ENCODE results near the gene BEAN1.
"Not testable (repeated sequence)": the region's sequence is repeated elsewhere in the genome, so short reads cannot be mapped to it uniquely, and the experiment has no call there.

Gene BEAN1

DNA sequence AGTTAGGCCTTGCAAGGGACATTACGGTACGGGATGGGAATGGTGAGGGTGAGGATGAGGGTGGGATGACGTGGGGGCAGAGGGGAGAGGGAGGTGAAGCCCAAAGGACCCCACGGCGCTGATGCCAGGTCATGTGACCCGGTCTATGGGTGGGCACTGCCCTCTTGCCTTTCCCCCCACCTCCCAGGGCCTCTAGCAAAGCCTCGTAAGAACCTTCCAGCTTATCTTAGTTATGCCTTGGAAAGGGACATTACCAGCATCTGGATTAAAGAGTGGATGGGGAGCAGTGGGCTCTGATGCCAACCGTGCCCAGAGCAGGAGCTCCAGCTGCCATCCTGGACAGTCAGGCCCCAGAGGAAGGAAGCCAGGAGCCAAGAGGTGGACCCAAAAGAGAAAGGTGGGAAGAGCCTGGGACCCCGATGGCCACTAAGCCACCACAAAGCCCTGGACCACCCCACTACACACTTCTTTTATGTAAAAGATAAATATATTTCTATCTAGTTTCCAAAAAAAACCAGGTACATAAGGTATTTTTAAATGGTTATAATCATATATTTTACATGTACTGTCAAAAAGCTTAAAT is 81.9 kb downstream of the BEAN1 start:
- FAIRE-seq (no peak), DNase-seq (ENCODE audit: insufficient read length, low spot score) (no peak)
- TF ChIP-seq POLR2A (IDR thresholded peaks at IDR 0.05; ENCODE audit: low read depth, low read length), result no peak

DNA sequence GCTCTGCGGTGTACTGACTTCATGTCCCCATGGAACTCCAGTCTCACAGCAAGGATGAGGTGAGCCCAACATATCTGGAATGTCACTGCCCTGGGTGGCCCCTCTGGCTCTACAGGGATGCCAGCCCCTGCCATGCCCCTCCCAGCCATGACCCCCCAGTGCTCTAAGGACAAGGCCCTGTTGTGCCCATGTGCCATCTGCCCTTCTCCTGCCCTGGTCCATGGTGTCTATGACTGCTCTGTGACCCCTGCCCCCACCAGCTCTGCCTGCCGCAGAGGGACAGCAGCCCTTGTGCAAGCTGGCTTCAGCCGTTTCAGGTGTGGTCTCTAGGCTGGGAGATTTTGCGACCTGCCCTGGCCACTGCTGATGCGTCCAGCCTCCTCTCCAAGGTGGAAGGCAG is 82.5 kb downstream of the BEAN1 start:
- TF ChIP-seq POLR2A (IDR thresholded peaks at IDR 0.05; ENCODE audit: low read depth, low read length), result no peak
- no peak for DNase-seq (ENCODE audit: insufficient read length, low spot score)
- FAIRE-seq, result no peak

DNA sequence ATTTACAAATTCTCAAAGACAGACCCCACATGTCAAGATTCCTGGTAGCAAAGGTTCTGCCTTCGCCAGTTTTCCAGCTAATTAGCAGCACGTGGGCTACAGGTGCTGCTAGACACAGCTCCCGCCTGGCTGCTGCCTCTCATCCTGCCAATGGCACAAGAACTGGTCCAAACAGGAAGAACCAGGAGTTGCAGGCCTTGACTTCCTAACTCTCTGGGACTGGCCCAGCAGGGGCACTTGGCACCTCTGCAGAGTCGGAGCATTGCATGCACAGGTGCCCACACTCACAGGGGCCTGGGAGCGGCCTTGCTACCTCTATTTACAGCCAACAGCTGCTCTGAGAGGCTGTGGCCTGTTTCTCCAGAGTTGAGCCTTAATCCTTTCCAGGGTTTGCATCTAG is 83.2 kb downstream of the BEAN1 start:
- DNase-seq (ENCODE audit: insufficient read length, low spot score) (no peak), FAIRE-seq (no peak)
- no peak for TF ChIP-seq POLR2A (IDR thresholded peaks at IDR 0.05; ENCODE audit: low read depth, low read length)

DNA sequence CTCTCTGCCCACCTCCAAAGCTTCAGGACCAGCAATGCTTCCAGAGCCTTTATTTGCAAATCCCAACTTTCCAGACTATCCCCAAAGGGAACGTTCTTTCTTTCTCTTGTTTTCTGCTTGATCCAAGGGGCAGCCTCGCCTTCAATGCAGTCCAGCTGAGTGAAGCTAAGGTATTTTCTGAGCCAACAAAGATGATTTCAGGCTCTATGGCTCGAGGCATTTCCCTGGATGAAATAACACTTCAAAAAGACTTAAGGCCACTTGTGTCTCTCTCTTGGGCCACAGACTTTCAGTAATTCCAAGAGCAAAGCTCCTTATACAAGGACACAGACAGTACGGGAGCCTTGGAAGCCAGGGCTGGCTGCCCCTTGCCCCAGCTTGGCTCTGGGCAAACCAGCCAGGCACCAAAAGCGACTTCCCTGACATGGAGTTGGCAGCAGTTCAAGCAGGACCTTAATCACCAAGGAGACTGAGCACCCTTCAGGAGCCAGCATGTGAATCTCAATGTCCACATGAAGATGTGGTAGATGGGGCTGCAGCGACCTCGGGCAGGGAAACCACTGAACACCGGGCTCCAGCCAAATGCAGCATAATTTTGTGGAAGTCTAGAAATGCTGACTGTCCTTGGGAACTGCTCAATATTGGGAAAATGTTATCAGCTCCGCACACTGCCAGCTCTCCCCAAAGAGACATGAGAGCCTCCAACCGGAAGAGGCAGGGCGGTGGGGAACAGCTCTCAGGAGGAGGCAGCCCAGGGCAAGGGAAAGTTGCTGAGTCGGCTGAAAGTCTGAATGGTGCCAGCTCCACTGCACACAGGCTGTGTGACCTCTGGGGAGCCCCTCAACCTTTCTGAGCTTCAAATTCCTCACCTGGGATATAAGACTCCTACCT is 83.9 kb downstream of the BEAN1 start:
- DNase-seq (ENCODE audit: insufficient read length, low spot score) (no peak), FAIRE-seq (no peak)
- TF ChIP-seq POLR2A (IDR thresholded peaks at IDR 0.05; ENCODE audit: low read depth, low read length), result no peak

DNA sequence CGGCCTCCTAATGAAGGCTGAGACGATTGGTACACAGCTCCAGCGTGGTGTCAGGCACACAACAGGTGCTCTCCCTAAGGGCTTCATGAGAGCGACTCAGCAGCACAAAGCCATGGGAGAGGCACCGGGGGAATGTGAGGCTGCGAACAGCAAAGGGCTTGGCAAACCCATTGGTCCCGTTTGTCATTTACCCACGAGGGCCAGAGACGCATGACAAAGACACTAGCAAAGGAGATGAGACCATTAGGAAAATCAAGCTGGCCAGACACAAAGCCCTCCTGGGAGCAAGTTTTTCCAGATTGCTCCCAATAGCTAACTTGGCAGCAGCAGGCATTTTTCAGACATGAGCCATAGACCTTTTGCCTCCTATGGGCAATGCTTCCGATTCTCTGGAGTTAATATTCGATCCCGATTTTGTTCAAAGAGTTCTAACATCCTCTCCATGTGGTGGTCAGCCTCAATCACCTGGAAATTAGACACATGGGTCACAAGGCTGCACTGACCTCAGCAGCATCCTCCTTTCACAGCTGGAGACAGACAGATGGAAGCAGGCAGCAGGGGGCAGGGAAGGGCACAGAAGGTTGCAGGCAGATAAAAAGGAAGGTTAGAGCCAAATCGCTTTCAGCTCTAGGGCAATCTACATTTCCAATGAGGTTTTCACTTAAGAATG is 84.6 kb downstream of the BEAN1 start:
- no peak for FAIRE-seq
- peak; percentile 64 for DNase-seq (ENCODE audit: insufficient read length, low spot score)
- no peak for TF ChIP-seq POLR2A (IDR thresholded peaks at IDR 0.05; ENCODE audit: low read depth, low read length)

DNA sequence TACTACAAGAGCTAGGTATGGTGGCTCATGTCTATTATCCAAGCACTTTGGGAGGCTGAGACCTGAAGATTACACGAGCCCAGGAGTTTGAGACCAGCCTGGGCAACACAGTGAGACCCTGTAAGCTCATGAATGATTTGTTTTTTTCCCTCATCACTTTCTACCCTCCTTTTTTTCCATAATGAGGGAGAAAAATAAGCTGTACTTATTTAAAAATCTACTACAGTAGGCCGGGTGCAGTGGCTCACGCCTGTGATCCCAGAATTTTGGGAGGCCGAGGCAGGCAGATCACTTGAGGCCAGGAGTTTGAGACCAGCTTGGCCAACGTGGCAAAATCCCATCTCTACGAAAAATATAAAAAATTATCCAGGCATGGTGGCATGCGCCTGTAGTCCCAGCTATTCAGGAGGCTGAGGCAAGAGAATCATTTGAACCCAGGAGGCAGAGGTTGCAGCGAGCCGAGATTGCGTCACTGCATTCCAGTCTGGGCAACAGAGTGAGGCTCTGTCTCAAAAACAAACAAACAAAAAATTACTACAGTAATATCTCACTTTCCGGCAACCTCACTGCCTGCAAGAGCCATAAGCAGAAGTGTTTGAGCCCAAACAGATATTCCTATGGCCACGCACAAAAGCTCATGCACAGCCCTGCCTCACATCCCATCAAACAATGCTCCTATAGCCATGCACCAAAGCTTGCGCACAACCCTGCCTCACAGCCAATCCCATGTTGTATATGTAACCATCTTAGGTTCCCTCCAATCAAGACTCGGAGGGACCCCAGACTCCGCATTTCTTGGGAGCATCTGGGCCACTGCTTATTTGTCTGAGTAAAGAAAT is 85.4 kb downstream of the BEAN1 start:
- FAIRE-seq, result no peak
- no peak for TF ChIP-seq POLR2A (IDR thresholded peaks at IDR 0.05; ENCODE audit: low read depth, low read length)
- DNase-seq (ENCODE audit: insufficient read length, low spot score), result no peak

DNA sequence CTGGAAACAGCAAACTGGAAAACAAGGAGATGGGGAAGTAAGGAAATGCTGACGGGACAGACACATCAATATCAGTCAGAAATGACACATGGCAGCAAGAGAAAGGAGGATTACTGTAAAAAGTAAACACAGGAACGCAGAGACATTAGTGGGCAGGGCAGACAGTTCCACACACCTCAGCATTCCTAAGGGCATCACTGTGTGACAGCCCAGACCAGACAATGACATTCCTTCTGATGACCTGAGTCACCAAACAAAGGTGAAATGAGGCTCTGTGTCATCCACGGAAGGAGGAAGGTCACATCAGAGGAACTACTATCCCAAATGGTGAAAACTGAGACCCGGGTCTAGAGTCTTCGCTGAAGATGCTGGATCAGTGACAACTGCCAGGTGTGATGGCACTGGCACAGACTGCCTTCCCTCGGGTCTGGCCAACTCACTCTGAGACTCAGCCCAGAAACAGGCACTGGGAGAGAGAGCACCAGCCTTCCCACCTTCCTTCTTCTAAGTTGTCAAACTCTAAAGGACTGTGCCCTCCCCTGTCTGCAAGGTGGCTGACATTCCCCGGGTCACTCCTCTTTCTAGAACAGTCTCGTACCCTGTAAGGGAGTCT is 86.1 kb downstream of the BEAN1 start:
- DNase-seq (ENCODE audit: insufficient read length, low spot score), result no peak
- FAIRE-seq, result no peak

DNA sequence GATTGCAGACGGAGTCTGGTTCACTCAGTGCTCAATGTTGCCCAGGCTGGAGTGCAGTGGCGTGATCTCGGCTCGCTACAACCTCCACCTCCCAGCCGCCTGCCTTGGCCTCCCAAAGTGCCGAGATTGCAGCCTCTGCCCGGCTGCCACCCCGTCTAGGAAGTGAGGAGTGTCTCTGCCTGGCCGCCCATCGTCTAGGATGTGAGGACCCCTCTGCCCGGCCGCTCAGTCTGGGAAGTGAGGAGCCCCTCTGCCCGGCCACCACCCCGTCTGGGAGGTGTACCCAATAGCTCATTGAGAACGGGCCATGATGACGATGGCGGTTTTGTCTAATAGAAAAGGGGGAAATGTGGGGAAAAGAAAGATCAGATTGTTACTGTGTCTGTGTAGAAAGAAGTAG is 87.3 kb downstream of the BEAN1 start:
- FAIRE-seq; DNase-seq (ENCODE audit: insufficient read length, low spot score): not testable (repeated sequence)

More for the DNA sequence above, 86.1 kb downstream of the BEAN1 start:
- no peak for TF ChIP-seq POLR2A (IDR thresholded peaks at IDR 0.05; ENCODE audit: low read depth, low read length)

DNA sequence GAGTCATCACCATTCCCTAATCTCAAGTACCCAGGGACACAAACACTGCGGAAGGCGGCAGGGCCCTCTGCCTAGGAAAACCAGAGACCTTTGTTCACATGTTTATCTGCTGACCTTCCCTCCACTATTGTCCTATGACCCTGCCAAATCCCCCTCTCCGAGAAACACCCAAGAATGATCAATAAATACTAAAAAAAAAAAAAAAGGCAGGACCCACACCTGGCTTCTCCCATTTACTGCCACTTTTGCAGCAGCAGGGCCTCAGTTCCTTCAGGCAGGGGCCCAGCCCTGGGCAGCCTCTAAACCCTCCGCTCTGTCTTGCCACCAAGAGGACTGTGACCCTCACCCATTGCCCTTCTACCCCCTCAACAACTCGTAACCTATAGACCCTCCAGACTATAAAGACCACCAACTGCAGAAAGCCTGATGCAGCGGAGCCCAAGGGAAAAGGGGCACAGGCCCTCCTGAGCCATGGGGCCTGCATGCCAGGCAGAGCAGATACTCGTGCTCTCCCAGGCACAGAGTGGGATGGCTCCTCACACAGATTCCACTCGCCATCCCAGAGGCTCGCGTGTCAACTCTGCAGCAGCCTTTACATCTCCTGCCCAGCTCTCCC is 88.0 kb downstream of the BEAN1 start:
- FAIRE-seq; DNase-seq (ENCODE audit: insufficient read length, low spot score): not testable (repeated sequence)

DNA sequence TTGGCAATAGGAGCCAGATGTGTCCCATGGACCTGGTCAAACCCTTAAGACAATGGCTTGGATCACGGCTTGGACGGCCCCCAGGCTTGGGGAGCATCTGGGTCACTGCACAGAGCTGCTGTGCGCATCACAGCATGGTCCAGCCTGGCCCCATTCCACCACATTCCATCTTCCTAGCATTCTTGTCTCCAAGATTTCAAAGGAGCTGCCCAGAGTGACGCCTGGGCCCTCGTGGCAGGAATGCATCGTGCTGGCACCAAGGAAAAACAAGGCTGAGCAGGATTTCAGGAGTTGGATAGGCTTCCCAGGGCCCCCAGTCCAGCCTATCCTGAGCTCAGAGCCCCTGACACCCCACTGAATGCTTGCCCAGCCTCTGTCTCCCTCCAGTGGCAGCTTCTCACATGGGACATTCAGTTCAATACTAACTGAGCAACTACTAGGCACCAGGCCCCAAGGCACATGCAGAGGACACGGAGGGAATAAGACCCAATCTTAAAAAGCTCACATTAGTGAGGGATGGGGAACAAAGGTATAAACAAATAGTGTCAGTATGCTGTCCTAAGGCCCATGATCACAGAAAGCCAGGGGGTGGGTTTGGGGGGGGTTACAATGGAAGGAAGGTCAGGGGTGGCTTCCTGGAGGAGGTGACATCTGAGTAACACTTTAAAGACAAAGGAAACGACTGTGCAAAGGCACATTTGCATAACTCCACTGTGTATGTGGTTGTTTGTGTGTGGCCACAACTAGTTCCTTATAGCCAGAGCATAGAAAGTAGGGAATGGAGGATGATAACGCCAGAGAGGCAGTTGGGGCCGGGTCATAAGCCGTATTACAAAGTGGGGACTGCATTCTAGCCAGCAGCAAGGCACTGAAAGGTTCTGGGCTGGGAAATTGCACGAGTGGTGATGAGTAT is 88.8 kb downstream of the BEAN1 start:
- FAIRE-seq, result no peak
- DNase-seq (ENCODE audit: insufficient read length, low spot score), result no peak

DNA sequence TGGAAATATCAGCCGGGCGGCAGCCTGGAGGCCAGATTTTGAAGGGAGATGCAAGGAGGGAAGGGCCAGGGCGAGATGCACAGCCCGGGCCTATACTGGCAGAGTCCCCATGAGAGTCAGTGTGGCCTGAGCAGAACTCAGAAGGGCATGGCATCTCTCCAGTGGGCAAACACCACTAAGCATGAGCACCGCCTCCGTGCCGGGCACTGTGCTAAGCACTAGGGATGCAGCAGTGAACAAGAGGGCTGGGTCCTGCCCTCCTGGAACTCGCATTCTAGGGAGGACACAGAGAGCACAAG is 89.4 kb downstream of the BEAN1 start:
- DNase-seq (ENCODE audit: insufficient read length, low spot score) (no peak), FAIRE-seq (no peak)
- TF ChIP-seq POLR2A (IDR thresholded peaks at IDR 0.05; ENCODE audit: low read depth, low read length), result no peak

More for the DNA sequence above, 88.8 kb downstream of the BEAN1 start:
- TF ChIP-seq POLR2A (IDR thresholded peaks at IDR 0.05; ENCODE audit: low read depth, low read length), result no peak

DNA sequence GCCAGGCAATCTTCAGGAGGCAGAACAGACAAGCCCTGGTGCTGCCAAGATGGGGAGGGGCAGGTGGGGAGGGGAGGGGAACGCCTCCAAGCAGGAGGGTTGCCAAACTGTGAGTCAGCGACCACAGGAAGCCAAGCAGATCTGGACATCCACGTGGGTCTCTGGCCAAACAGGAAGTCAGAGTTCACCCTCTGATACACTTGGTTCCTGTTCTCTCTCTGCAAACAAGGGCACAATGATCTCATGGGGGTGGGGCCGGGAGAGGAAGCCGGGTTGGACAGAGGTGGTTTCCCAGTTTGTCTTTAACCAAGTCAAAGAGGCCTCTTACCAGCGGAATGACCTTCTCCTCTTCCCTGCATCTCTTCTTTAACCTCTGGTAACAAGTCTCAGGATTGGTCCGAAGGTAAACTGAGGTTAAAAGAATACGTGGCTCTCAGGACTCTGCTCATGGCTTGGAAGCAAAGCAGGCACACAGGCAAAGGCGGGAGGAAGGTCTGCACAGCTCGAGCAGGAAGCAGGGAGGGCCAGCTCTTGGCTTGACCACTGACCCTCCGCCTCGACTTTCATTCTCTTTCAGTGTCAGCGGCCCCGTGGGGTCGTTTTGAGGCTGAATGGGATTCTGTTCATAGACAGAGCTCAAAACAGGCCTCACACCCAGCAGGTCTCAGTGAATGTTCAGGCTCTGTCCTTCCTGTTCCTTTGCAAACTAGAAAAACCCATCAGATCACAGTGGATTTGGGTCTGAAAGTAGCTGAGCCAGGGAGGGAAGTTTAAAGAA is 89.9 kb downstream of the BEAN1 start:
- FAIRE-seq (peak; percentile 80), DNase-seq (ENCODE audit: insufficient read length, low spot score) (peak; percentile 82)
- no peak for TF ChIP-seq POLR2A (IDR thresholded peaks at IDR 0.05; ENCODE audit: low read depth, low read length)

All from H54 (cell line).